Calu3 (cell line): Measurements from ENCODE around the gene ZC3H13. TPM values are rescaled to one million over a fixed set of nuclear protein-coding genes. Genes with fewer than 3 reads are reported as not detected.

ENCODE experiments used
- BruUV-seq: library from RNA; stranded (reverse); fragments of 400-500 nt; replicated peaks from 2 replicates; lab custom pipeline; 2021; lab: Mats Ljungman, UMichigan
- CTCF ChIA-PET: fragments of 300-600 bp; sonication (Branson Sonifier 250); formaldehyde crosslinking; loops from one replicate; lab custom pipeline; 2022; ENCODE audit warnings: antibody characterized with exemption; lab: Charles Lee
- DNase-seq: peaks from one replicate; pipeline ENCODE4 v3.0.0; 2022
- H3K27ac Mint-ChIP-seq: one replicate; pipeline ENCODE4 v1.8.0; 2022; ENCODE audit warnings: mixed read lengths; ENCODE audit not compliant: unreplicated experiment
- H3K27me3 Mint-ChIP-seq: one replicate; pipeline ENCODE4 v1.8.0; 2022; ENCODE audit warnings: mixed read lengths; ENCODE audit not compliant: unreplicated experiment
- H3K36me3 Mint-ChIP-seq: one replicate; pipeline ENCODE4 v1.8.0; 2022; ENCODE audit warnings: mild to moderate bottlenecking, moderate library complexity, mixed read lengths; ENCODE audit not compliant: insufficient read depth, unreplicated experiment
- H3K4me1 Mint-ChIP-seq: one replicate; pipeline ENCODE4 v1.8.0; 2022; ENCODE audit warnings: mild to moderate bottlenecking, low read depth, mixed read lengths; ENCODE audit not compliant: unreplicated experiment
- H3K4me3 Mint-ChIP-seq: one replicate; pipeline ENCODE4 v1.8.0; 2022; ENCODE audit warnings: mild to moderate bottlenecking, low read depth, moderate library complexity, mixed read lengths; ENCODE audit not compliant: unreplicated experiment
- H3K9me3 Mint-ChIP-seq: one replicate; pipeline ENCODE4 v1.8.0; 2022; ENCODE audit warnings: low read depth, mixed read lengths; ENCODE audit not compliant: unreplicated experiment
- intact Hi-C: fragments of 100-400 bp; cut with micrococcal nuclease; formaldehyde crosslinking; loops from one replicate; pipeline ENCODE4 v1.10.0; 2022; ENCODE audit not compliant: unreplicated experiment
- total RNA-seq: library from RNA; stranded (reverse); gene quantifications from 2 replicates; pipeline ENCODE4 v1.2.3, GENCODE V29; 2022
- TF ChIP-seq, protein P1 (sequence below): fragments of 200-600 bp; IDR thresholded peaks from one replicate; pipeline ENCODE4 v1.8.0; 2022; ENCODE audit warnings: antibody characterized with exemption; ENCODE audit not compliant: unreplicated experiment

ZC3H13 gene
- total RNA-seq, 1 experiment from 2014 or later = 28.5 TPM

DNA sequence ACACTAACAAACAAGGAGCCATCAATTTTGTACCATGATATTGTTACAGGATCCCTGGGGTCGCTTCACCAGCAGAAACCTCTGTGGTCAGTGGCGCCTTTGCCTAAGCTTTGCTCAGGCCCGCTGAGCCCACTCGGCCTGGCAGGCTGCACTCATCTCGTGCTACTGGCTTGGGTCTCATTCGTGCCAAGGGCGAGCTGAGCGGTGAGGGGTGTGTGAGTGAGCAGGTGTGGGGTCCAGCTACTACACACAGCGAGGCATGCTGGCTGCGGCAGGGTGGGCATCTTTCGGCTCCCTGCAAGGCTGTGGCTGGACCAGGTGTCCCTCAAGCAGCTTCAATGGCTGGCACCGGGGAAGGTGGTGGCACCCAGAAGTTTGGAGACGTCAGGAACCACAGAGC, 33.2 kb upstream of the ZC3H13 start:
- no peak for DNase-seq
- no TSS peak for BruUV-seq
- Mint-ChIP-seq H3K36me3 (no peaks in the 10 kb centered on the region), H3K4me1 (no peaks in the 10 kb centered on the region), H3K27me3 (no peaks in the 10 kb centered on the region), H3K27ac (no peak overlapping the region), H3K4me3 (no peak overlapping the region), H3K9me3 (no peaks in the 10 kb centered on the region)
- CTCF ChIA-PET = no interaction called here
- intact Hi-C loops = no loop called here
- TF ChIP-seq, protein P1, sequence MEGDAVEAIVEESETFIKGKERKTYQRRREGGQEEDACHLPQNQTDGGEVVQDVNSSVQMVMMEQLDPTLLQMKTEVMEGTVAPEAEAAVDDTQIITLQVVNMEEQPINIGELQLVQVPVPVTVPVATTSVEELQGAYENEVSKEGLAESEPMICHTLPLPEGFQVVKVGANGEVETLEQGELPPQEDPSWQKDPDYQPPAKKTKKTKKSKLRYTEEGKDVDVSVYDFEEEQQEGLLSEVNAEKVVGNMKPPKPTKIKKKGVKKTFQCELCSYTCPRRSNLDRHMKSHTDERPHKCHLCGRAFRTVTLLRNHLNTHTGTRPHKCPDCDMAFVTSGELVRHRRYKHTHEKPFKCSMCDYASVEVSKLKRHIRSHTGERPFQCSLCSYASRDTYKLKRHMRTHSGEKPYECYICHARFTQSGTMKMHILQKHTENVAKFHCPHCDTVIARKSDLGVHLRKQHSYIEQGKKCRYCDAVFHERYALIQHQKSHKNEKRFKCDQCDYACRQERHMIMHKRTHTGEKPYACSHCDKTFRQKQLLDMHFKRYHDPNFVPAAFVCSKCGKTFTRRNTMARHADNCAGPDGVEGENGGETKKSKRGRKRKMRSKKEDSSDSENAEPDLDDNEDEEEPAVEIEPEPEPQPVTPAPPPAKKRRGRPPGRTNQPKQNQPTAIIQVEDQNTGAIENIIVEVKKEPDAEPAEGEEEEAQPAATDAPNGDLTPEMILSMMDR = no peak

DNA sequence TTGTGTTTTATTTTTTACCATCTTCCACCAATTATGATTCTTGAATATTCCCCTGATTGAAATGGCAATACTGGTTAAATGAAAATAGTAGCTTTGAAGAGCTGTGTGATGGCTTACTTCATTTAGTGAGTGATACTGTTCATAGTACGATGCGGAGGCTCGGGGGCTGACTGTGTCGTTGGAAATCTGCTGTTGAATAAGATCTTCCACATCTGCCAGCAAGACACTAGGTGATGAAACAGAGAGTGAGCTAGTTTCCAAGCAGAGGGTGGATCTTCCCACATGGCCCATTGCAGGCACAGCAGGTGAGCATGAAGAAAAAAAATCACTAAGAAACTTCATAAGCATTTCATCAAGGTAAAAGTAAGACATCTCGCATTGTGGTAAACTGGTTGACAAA, 29.8 kb upstream of the ZC3H13 start:
- CTCF ChIA-PET = interaction anchor here (0.7 kb wide), 1 partner anchor 423 kb away, joined by 5 read pairs; no protein-coding TSS in a partner anchor
- no peak overlapping the region for H3K4me3 Mint-ChIP-seq

DNA sequence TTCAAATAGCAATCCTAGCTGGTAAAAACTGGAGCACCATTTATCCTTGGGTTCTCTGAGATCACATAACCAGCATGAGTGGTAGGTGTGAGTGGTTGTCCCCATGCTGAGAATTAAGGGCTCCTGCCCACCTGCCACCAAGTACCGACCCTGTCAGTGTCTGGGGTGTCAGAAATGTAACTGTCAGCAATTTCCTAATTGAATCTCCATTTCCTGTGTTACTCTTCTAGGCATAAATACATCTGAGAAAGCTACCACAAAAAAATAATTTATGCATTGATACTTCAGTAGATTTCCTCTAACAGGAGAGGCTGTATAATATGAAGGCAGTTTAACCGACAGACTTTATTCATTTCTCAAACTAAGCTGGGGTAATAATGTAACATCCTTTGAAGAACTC, 27.2 kb upstream of the ZC3H13 start:
- no peak for DNase-seq
- TF ChIP-seq, protein P1 = no peak
- H3K27ac Mint-ChIP-seq = no peak overlapping the region
- H3K4me1 Mint-ChIP-seq = no peaks in the 10 kb centered on the region
- H3K4me3 Mint-ChIP-seq = no peak overlapping the region
- CTCF ChIA-PET = no interaction called here
- H3K27me3 Mint-ChIP-seq = no peaks in the 10 kb centered on the region
- no peaks in the 10 kb centered on the region for H3K9me3 Mint-ChIP-seq
- no peaks in the 10 kb centered on the region for H3K36me3 Mint-ChIP-seq
- no TSS peak for BruUV-seq
- intact Hi-C loops = no loop called here

More for the DNA sequence above, 29.8 kb upstream of the ZC3H13 start:
- no peaks in the 10 kb centered on the region for H3K27me3 Mint-ChIP-seq
- H3K4me1 Mint-ChIP-seq = no peaks in the 10 kb centered on the region
- H3K9me3 Mint-ChIP-seq = no peaks in the 10 kb centered on the region
- TF ChIP-seq, protein P1 = no peak
- DNase-seq = no peak
- H3K27ac Mint-ChIP-seq = no peak overlapping the region
- no peaks in the 10 kb centered on the region for H3K36me3 Mint-ChIP-seq
- BruUV-seq = no TSS peak
- intact Hi-C loops = no loop called here

DNA sequence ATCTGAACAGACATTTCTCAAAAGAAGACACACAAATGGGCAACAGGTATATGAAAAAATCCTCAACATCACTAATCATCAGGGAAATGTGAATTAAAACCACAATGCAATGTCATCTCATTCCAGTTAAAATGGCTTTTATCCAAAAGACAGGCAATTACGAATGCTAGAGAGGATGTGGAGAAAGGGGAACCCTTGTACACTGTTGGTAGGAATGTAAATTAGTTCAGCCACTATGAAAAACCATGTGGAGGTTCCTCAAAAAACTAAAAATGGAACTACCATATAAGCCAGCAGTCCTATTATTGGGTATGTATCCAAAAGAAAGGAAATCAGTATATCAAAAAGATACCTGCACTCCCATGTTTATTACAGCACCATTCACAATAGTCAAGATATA, 24.7 kb upstream of the ZC3H13 start:
- CTCF ChIA-PET = no interaction called here
- Mint-ChIP-seq H3K4me1 (no peaks in the 10 kb centered on the region), H3K9me3 (no peaks in the 10 kb centered on the region), H3K4me3 (no peak overlapping the region), H3K27me3 (no peaks in the 10 kb centered on the region), H3K27ac (no peak overlapping the region), H3K36me3 (no peaks in the 10 kb centered on the region)
- BruUV-seq = no TSS peak
- intact Hi-C loops = no loop called here
- DNase-seq = no peak
- TF ChIP-seq, protein P1 = no peak
